DMS153 (cell line): ENCODE data around the gene MEGF6.
A peak's percentile ranks its signal among the peaks of the same experiment; 100 is the strongest.

Source experiments
- DNase-seq: peaks from one replicate; lab custom pipeline; 2025; lab: John Stamatoyannopoulos, UW

MEGF6 gene

GRCh38 chr1:3611170-3612019 lies at the start of gene MEGF6:
Gene MEGF6 (minus strand): TSS chr1:3611508. CDS start chr1:3611268, 240 bp downstream.
- peak; percentile 8 for DNase-seq

- DNase-seq: no peak
These were observed 49.4 kb upstream of the MEGF6 start for GRCh38 chr1:3660704-3661103.

GRCh38 chr1:3659093-3659492 lies 47.8 kb upstream of the MEGF6 start:
- no peak for DNase-seq

DNA sequence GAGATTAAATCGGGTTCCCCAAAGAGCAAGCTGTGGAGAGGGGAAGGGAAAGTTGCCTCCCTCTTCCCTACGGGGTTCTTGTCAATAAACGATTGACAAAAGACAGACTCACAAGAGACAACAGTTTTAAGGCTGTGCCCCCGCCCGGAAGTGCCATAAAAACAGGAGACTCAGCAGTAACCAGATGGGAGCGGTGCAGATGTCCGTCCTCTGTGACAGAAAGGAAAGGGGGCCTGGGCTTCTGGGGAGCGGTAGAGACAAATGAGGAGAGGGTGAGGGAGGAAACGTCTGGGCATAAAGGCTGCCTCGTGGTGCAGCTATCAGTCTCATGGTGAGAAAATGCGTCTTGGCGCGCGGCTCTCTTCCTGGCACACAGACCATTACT lies 46.9 kb upstream of the MEGF6 start:
- DNase-seq: no peak

GRCh38 chr1:3657578-3658230 lies 46.4 kb upstream of the MEGF6 start:
- no peak for DNase-seq

GRCh38 chr1:3657096-3657475 lies 45.8 kb upstream of the MEGF6 start:
- DNase-seq: no peak

DNA sequence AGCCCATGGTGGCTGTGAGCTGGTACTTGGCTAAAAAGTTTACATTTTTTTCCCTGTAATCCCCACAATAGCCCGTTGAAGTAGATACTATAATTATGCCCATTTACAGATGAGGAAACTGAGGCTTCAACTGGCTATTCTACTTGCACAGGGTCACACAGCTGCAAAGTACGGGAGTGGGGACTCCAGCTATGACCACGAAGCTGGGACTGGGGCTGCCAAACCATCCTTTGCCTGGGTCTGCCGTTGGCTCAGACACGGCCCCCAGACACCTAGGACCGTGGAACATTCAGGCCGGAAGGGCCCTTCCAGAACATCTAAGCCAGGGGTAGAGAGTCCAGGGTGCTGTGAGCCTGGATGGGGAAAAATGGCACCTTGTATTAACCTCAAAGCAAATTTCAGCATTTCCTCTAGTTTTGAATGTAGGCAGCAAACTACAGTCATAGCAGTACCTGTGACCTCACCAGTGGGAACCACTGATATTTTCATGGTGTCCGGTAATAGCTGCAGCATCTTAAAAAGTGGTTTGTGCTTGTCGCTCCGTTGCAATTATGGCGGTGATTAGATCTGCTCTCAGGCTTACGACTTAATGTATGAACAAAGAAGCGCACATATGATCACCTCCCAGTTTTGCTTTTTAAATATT lies 45.3 kb upstream of the MEGF6 start:
- DNase-seq: no peak

GRCh38 chr1:3654549-3655281 lies 43.4 kb upstream of the MEGF6 start:
- DNase-seq: no peak

DNA sequence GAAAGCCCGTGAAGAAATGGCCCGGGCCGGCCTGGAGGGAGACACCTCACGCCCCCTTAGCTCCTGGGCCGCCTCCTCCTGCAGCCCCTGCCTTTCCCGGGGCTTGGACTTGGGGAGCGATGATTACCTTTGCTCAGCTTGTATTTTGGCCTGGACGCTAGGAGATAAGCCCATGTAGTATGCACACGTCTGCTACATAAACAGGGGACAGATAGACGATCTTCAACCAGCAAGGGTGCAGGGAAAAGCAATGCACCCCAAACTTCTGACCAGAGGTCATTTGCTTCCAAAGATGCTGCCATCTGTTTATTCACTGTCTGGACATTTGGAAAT lies 41.9 kb upstream of the MEGF6 start:
- no peak for DNase-seq

GRCh38 chr1:3652548-3653285 lies 41.4 kb upstream of the MEGF6 start:
- no peak for DNase-seq

DNA sequence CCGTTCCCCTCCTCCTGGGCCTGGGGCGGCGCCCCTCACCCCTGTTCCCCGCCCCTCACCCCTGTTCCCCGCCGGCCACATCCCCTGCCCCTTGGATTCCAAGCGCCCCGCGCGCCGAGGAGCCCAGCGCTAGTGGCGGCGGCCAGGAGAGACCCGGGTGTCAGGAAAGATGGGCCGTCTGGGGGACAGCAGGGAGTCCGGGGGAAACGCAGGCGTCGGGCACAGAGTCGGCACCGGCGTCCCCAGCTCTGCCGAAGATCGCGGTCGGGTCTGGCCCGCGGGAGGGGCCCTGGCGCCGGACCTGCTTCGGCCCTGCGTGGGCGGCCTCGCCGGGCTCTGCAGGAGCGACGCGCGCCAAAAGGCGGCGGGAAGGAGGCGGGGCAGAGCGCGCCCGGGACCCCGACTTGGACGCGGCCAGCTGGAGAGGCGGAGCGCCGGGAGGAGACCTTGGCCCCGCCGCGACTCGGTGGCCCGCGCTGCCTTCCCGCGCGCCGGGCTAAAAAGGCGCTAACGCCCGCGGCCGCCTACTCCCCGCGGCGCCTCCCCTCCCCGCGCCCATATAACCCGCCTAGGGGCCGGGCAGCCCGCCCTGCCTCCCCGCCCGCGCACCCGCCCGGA lies 40.7 kb upstream of the MEGF6 start, which contains the start of gene TP73:
Gene TP73 (plus strand): TSS at position 587 of the 618 bp plus-strand sequence. CDS start 29,850 bp downstream, outside the sequence.
- no peak for DNase-seq

- DNase-seq: no peak
These were observed 40.0 kb upstream of the MEGF6 start for GRCh38 chr1:3651026-3651929.

GRCh38 chr1:3650248-3651025 lies 39.1 kb upstream of the MEGF6 start:
- DNase-seq: no peak

DNA sequence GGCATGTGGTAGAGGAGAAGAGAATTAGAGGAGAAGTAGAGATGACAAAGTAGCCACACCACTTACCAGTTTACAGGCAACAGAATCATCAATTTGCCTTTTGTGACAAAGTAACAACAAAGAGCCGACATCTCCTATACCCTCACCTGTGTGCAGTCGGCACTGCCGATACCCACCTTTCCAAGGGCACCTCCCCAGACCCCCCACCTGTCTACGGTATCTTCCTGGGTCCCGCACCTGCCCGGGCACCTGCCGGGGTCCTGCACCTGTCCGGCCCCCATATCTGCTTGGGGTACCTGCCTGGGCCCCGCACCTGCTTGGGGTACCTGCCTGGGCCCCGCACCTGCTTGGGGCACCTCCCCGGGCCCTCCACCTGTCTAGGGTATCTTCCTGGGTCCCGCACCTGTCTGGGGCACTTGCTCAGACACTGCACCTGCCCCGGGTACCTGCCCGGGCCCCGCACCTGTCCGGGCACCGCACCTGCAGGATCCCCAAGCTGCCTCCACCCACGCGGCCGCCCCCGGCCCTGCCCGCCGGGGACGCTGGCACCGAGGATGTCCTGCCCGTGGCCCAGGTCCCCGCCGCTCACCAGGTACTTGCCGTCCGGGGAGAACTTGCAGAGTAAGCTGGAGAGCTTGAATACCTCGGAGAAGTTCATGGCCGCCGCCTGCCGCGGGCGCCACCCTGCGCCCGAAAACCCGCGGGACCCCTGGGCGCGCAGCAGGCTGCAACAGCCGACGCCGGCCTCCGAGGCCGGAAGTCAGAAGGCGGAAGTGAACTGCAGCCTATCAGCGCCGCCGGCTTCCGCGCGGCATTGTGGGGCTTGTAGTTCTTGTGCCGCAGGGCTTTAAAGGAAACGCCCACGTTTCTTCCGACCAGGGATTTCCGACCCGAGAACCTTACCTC lies 38.3 kb upstream of the MEGF6 start, which contains the start of gene WRAP73:
Gene WRAP73 (minus strand): TSS at position 762 of the 906 bp plus-strand sequence. CDS start 104 bp downstream, at position 658.
- DNase-seq: peak; percentile 64

DNA sequence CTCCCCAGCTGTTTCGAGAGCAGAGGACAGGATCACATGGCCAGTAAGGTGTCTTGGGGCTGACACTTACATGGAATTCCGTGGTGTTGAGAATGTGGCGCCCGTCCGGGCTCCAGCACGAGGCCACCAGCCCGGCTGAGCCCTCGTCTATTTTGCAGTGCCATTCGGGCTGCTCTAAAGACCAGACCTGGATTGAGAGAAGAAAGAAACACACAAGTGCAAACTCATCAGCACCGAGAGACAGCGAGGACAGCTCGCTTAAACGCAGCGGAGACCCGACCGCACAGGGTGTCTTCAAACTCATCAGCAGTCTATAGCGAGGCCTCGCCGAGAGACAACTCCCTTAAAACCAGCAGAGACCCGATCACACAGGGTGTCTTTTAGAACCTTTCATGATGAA lies 35.3 kb upstream of the MEGF6 start:
- DNase-seq: no peak

GRCh38 chr1:3645666-3646355 lies 34.5 kb upstream of the MEGF6 start:
- no peak for DNase-seq

GRCh38 chr1:3645247-3645646 lies 33.9 kb upstream of the MEGF6 start:
- no peak for DNase-seq
